ENCODE data around the gene CTU2. TPM values are rescaled to one million over a fixed set of nuclear protein-coding genes. Genes with fewer than 3 reads are reported as not detected.

CTU2 gene
- total RNA-seq, 1 donor from 2014 or later = 20.7 TPM

DNA sequence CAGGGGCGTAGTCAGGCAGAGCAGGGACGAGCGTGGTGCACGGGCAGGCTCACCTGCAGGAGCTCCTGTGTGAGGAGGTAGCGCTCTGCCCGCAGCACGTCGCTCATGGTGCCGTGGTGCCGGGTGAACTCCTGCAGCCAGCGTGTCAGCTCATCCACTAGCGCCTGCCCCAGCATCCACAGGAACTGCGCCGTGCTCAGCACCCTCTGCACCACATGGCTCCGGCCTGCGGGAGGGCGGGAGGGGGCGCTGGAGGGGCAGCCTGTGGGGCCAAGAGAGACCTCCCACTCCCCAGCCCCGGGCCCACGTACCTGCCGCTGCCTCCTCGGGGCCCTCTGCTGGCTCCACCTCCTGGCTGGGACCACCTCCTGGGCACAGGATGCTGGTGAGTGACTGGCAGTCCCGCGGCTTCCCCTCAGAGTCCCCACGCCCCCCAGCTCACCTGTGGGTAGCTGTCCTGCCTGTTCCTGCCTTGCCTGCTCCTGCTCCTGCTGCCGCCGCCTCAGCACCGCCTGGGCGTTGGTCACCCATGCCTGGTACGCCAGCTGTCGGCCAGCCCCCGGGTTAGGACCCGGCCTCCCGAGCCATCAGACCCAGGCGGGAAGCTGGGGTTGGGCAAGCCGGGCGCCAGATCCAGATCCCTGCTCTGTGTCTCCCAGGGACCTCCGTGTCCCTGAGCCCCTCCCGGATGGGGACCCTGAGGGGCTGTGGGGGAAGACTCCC lies 16.6 kb downstream of the CTU2 start:
- Mint-ChIP-seq H3K36me3 (ENCODE audit: low read depth) (peaks cover 24% of the 10 kb centered on the region), H3K9me3 (ENCODE audit: low read depth) (no peaks in the 10 kb centered on the region), H3K27me3 (ENCODE audit: low read depth) (no peaks in the 10 kb centered on the region), H3K4me1 (ENCODE audit: low read depth) (peaks cover 3% of the 10 kb centered on the region), H3K4me3 (ENCODE audit: unreplicated experiment) (no peak overlapping the region), H3K27ac (ENCODE audit: unreplicated experiment) (no peak overlapping the region)
- TF ChIP-seq, protein P1, sequence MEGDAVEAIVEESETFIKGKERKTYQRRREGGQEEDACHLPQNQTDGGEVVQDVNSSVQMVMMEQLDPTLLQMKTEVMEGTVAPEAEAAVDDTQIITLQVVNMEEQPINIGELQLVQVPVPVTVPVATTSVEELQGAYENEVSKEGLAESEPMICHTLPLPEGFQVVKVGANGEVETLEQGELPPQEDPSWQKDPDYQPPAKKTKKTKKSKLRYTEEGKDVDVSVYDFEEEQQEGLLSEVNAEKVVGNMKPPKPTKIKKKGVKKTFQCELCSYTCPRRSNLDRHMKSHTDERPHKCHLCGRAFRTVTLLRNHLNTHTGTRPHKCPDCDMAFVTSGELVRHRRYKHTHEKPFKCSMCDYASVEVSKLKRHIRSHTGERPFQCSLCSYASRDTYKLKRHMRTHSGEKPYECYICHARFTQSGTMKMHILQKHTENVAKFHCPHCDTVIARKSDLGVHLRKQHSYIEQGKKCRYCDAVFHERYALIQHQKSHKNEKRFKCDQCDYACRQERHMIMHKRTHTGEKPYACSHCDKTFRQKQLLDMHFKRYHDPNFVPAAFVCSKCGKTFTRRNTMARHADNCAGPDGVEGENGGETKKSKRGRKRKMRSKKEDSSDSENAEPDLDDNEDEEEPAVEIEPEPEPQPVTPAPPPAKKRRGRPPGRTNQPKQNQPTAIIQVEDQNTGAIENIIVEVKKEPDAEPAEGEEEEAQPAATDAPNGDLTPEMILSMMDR (IDR thresholded peaks at IDR 0.05) = no peak
- DNase-seq (ENCODE audit: low spot score) = no peak

DNA sequence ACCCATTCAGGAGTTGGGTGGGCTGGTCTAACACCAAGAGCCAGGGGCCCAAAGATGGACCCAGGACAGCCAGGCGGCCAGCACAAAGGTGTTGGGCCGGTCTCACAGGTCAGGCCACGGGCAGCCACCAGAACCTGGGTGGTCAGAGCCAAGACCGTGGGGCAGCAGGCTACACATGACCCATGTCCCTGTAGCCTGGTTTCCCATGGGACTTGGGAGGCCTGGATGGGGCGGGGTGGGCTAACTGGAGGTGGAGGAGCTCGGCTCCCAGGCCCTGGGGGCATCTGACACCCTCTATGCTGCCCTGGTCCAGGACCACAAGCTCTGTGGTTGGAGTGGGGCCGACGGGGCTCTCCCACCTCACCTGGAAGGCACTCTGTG lies 17.2 kb downstream of the CTU2 start:
- peaks cover 3% of the 10 kb centered on the region for H3K4me1 Mint-ChIP-seq (ENCODE audit: low read depth)
- H3K27me3 Mint-ChIP-seq (ENCODE audit: low read depth) = no peaks in the 10 kb centered on the region
- no peak for DNase-seq (ENCODE audit: low spot score)
- peaks cover 21% of the 10 kb centered on the region for H3K36me3 Mint-ChIP-seq (ENCODE audit: low read depth)
- TF ChIP-seq, protein P1 (IDR thresholded peaks at IDR 0.05) = no peak
- H3K9me3 Mint-ChIP-seq (ENCODE audit: low read depth) = no peaks in the 10 kb centered on the region
- no peak overlapping the region for H3K27ac Mint-ChIP-seq (ENCODE audit: unreplicated experiment)
- H3K4me3 Mint-ChIP-seq (ENCODE audit: unreplicated experiment) = no peak overlapping the region

DNA sequence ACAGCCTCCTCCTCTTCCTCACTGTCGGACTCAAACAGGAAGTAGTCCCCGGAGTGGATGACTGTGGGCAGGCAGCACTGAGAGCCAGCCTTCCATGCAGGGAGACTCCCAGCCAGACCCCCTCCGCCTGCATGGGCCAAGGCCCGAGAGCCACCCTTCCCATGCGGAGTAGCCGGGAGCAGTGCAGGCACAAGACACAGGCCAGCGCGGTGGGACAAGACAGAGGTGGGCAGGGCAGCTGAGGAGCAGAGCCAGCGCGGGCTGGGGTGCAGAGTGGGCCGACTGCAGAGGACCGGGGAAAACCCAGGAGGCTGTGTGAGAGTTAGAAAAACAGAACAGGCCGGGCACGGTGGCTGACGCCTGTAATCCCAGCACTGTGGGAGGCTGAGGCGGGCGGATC lies 17.6 kb downstream of the CTU2 start:
- H3K9me3 Mint-ChIP-seq (ENCODE audit: low read depth) = no peaks in the 10 kb centered on the region
- peaks cover 19% of the 10 kb centered on the region for H3K36me3 Mint-ChIP-seq (ENCODE audit: low read depth)
- no peaks in the 10 kb centered on the region for H3K27me3 Mint-ChIP-seq (ENCODE audit: low read depth)
- peaks cover 3% of the 10 kb centered on the region for H3K4me1 Mint-ChIP-seq (ENCODE audit: low read depth)
- DNase-seq (ENCODE audit: low spot score) = no peak
- no peak overlapping the region for H3K4me3 Mint-ChIP-seq (ENCODE audit: unreplicated experiment)
- H3K27ac Mint-ChIP-seq (ENCODE audit: unreplicated experiment) = no peak overlapping the region
- TF ChIP-seq, protein P1 (IDR thresholded peaks at IDR 0.05) = no peak

DNA sequence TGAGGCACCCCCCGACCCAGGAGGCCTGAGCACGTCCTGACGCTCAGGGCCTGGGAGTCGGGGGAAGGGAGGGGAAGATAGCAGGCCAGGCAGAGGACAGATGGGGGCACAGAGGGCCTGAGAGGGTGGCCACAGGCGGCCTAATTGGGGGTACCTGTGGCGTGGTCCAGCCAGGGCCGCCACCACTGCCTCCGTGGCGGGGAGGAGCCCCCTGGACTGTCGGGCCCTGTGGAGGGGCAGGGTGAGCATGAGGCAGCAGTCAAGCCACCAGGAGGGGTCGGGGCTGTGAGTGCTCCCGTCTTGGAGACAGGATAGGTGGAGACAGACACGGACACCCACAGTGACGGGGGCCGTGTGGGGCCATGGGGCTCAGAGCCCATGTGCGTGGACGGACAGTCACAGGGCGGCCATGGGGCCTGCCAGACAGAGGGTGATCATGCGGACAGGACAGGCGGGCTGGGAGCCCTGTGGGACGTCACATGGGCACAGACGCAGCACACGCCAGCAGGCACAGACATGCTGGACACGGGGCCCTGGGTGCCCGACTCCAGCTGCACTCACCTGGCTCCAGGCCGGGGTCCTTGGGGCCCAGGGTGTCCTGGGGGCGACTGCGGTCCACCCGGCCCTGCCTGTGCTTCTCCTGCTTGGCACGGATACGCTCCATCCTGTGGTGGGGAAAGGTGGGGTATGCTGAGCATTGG lies 18.7 kb downstream of the CTU2 start:
- no peaks in the 10 kb centered on the region for H3K27me3 Mint-ChIP-seq (ENCODE audit: low read depth)
- no peak overlapping the region for H3K27ac Mint-ChIP-seq (ENCODE audit: unreplicated experiment)
- peaks cover 19% of the 10 kb centered on the region for H3K36me3 Mint-ChIP-seq (ENCODE audit: low read depth)
- DNase-seq (ENCODE audit: low spot score) = no peak
- peaks cover 3% of the 10 kb centered on the region for H3K4me1 Mint-ChIP-seq (ENCODE audit: low read depth)
- TF ChIP-seq, protein P1 (IDR thresholded peaks at IDR 0.05) = no peak
- no peak overlapping the region for H3K4me3 Mint-ChIP-seq (ENCODE audit: unreplicated experiment)
- H3K9me3 Mint-ChIP-seq (ENCODE audit: low read depth) = no peaks in the 10 kb centered on the region

DNA sequence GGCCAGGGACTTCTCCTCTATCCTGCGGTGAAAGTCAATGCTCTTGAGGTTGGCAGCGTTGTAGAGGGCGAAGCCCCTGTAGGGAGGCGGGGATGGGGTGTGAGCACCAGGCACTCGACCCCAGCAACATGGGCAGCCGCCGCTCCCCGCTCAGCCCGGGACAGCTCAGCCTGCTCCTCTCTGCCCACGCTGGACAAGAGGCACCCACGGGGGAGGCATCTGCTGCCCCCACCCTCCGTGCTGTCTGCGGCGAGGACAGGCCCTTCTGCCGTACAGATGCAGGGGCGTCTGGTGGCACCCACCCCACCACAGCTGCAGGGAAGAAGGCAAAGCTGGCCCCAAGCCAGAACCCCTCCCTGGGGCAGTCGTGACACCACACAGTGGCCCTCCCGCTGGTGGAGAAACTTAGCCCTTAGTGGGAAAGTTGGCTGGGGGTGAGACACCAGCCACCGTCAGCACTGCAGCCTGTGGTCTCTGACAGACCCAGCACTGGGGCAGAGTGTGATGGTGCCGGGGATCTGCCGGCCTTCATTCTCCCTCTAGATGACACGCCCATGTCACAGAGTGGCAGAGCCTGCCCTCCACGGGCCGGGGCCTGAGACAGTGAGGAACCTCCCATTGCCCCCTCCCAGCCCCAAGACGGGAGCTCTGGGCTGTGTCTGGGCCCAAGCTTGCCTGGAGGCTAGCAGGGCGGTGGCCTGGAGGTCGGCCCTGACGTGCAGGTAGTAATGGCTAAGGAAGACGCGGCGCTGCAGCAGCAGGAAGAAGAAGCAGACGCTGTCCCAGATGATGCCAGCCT lies 19.5 kb downstream of the CTU2 start:
- TF ChIP-seq, protein P1 (IDR thresholded peaks at IDR 0.05) = no peak
- H3K27me3 Mint-ChIP-seq (ENCODE audit: low read depth) = no peaks in the 10 kb centered on the region
- H3K27ac Mint-ChIP-seq (ENCODE audit: unreplicated experiment) = no peak overlapping the region
- DNase-seq (ENCODE audit: low spot score) = no peak
- no peak overlapping the region for H3K4me3 Mint-ChIP-seq (ENCODE audit: unreplicated experiment)
- H3K36me3 Mint-ChIP-seq (ENCODE audit: low read depth) = peaks cover 15% of the 10 kb centered on the region
- H3K9me3 Mint-ChIP-seq (ENCODE audit: low read depth) = no peaks in the 10 kb centered on the region
- H3K4me1 Mint-ChIP-seq (ENCODE audit: low read depth) = peaks cover 4% of the 10 kb centered on the region
